Measurements from ENCODE around the gene TUBGCP5. TPM values are rescaled to one million over a fixed set of nuclear protein-coding genes. Genes with fewer than 3 reads are reported as not detected.
"Not testable (repeated sequence)": the region's sequence is repeated elsewhere in the genome, so short reads cannot be mapped to it uniquely, and the experiment has no call there.

Gene TUBGCP5
- total and polyA plus RNA-seq, 7 experiments from 2014 or later: 5.7 to 28.6 (median 18.2) TPM

DNA sequence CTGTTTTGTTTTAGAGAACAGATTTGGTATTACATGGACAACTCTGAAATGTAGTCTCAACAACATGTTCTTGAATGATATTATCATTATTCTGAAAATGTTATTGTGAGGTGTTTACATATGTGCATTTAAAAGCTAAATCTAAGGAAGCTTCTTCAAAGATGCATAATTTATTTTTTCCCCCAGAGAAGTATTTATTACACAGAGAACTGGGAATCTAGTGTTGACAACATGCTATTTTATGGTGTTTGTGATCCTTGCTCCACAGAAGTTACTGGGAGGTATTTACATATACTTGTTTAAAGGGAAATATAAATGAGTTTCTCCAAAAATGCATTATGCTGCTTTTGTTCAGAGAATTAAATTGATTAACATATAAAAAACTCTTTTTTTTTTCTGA lies 18.3 kb upstream of the TUBGCP5 start:
- H3K27ac Mint-ChIP-seq: no peak overlapping the region
- intact Hi-C loops (cut with micrococcal nuclease): no loop called here
- H3K27me3 ChIP-seq (ENCODE audit: control insufficient read depth in 2 of 2, insufficient read depth in 2 of 2, low read length in 2 of 2): no peaks in the 10 kb centered on the region
- H3K9me3 Mint-ChIP-seq: peaks cover 0 to 8% (median 4%) of the 10 kb centered on the region in 11 donors
- ATAC-seq: no peak
- no peak for DNase-seq
- no peak overlapping the region for H3K27ac ChIP-seq (ENCODE audit: low read depth, low read length)
- H3K4me3 ChIP-seq (ENCODE audit: low read length): no peak overlapping the region
- peaks cover 0 to 17% (median 6%) of the 10 kb centered on the region in 5 donors for H3K27me3 Mint-ChIP-seq
- no peaks in the 10 kb centered on the region for H3K9me3 ChIP-seq (ENCODE audit: control insufficient read depth in 2 of 3, low read length in 3 of 3)
- H3K4me1 Mint-ChIP-seq: no peaks in the 10 kb centered on the region
- H3K36me3 Mint-ChIP-seq: peaks cover 0 to 4% (median 0%) of the 10 kb centered on the region in 5 donors
- no peaks in the 10 kb centered on the region for H3K4me1 ChIP-seq (ENCODE audit: control insufficient read depth in 2 of 2, insufficient read depth in 2 of 2, low read length in 2 of 2)
- ChIA-PET POLR2A (no interaction called here), CTCF (no interaction called here)
- H3K4me3 Mint-ChIP-seq: no peak overlapping the region
- H3K36me3 ChIP-seq (ENCODE audit: control insufficient read depth in 2 of 3, insufficient read depth in 3 of 3, low read length in 3 of 3): no peaks in the 10 kb centered on the region

DNA sequence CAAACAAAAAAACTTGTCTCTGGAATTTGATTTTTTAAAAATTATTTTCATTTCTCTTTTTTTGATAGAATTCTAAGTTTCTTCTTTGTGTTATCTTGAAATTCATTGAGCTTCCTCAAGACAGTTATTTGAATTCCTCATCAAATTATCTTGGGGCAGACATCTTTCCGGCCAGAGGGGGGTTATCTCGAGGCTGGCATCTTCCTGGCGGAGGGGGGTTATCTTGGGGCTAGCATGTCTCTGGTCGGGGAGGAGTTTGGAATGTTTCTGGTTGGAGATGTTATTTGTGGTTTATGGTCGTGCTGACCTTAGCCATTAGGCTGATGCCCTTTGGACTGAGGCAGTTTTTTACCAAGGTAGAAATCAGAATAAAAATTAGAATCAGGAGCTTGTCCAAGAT lies 15.9 kb upstream of the TUBGCP5 start:
- Mint-ChIP-seq H3K4me3 (no peak overlapping the region), H3K4me1 (no peaks in the 10 kb centered on the region), H3K36me3 (no peaks in the 10 kb centered on the region), H3K27me3 (peaks cover 0 to 17% (median 4%) of the 10 kb centered on the region in 5 donors), H3K27ac (no peak overlapping the region), H3K9me3 (peaks cover 0 to 5% (median 0%) of the 10 kb centered on the region in 11 donors)
- CTCF ChIA-PET: no interaction called here
- DNase-seq (no peak), ATAC-seq (no peak)
- H3K9me3 ChIP-seq (ENCODE audit: control insufficient read depth in 2 of 3, low read length in 3 of 3): no peaks in the 10 kb centered on the region
- H3K4me3 ChIP-seq (ENCODE audit: low read length): no peak overlapping the region
- H3K36me3 ChIP-seq (ENCODE audit: control insufficient read depth in 2 of 3, insufficient read depth in 3 of 3, low read length in 3 of 3): no peaks in the 10 kb centered on the region
- POLR2A ChIA-PET: no interaction called here
- H3K4me1 ChIP-seq (ENCODE audit: control insufficient read depth in 2 of 2, insufficient read depth in 2 of 2, low read length in 2 of 2): no peaks in the 10 kb centered on the region
- no peak overlapping the region for H3K27ac ChIP-seq (ENCODE audit: low read depth, low read length)
- no peaks in the 10 kb centered on the region for H3K27me3 ChIP-seq (ENCODE audit: control insufficient read depth in 2 of 2, insufficient read depth in 2 of 2, low read length in 2 of 2)
- intact Hi-C loops (cut with micrococcal nuclease): no loop called here

DNA sequence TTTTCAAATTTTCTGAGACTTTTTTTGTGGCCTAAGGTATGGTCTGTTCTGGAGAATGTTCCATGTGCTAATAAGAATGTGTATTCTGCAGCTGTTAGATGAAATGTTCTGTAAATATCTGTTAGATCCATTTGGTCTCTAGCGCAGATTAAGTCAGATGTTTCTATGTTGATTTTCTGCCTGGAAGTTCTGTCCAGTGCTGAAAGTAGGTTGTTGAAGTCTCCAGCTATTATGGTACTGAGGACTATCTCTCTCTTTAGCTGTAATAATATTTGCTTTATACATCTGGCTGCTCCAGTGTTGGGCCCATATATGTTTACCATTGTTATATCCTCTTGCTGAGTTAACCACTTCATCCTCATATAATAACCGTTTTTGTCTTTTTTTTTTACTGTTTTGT lies 13.2 kb upstream of the TUBGCP5 start:
- H3K27me3 Mint-ChIP-seq: peaks cover 0 to 17% (median 0%) of the 10 kb centered on the region in 5 donors
- ChIA-PET POLR2A (interaction anchor here (0.6 kb wide), 1 partner anchor 23 kb away, joined by 4 read pairs; no protein-coding TSS in a partner anchor), CTCF (no interaction called here)
- DNase-seq (no peak), ATAC-seq (no peak)
- Histone ChIP-seq H3K27me3 (ENCODE audit: control insufficient read depth in 2 of 2, insufficient read depth in 2 of 2, low read length in 2 of 2) (no peaks in the 10 kb centered on the region), H3K36me3 (ENCODE audit: control insufficient read depth in 2 of 3, insufficient read depth in 3 of 3, low read length in 3 of 3) (no peaks in the 10 kb centered on the region), H3K27ac (ENCODE audit: low read depth, low read length) (no peak overlapping the region), H3K4me1 (ENCODE audit: control insufficient read depth in 2 of 2, insufficient read depth in 2 of 2, low read length in 2 of 2) (no peaks in the 10 kb centered on the region), H3K4me3 (ENCODE audit: low read length) (no peak overlapping the region), H3K9me3 (ENCODE audit: control insufficient read depth in 2 of 3, low read length in 3 of 3) (no peaks in the 10 kb centered on the region)
- H3K4me3 Mint-ChIP-seq: no peak overlapping the region
- H3K4me1 Mint-ChIP-seq: no peaks in the 10 kb centered on the region
- H3K27ac Mint-ChIP-seq: no peak overlapping the region
- H3K9me3 Mint-ChIP-seq: peaks cover 0 to 5% (median 0%) of the 10 kb centered on the region in 11 donors
- intact Hi-C loops (cut with micrococcal nuclease): no loop called here
- no peaks in the 10 kb centered on the region for H3K36me3 Mint-ChIP-seq

DNA sequence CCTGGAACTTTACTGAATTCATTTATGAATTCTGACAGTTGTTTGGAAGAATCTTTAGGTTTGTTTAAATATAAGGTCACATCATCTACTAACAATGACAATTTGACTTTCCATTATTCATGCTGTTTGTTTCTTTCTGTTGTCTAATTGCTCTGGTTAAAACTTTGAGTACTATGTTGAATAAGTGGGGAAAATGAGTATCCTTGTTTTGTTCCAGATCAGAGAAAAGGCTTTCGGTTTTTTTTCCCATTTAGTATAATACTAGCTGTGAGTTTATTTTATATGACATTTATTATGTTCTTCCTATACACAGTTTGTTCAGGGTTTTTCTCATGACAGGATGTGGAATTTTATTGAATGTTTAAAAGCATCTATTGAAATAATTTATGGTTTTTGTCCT lies 11.3 kb upstream of the TUBGCP5 start:
- DNase-seq (no peak), ATAC-seq (no peak)
- no peaks in the 10 kb centered on the region for H3K36me3 ChIP-seq (ENCODE audit: control insufficient read depth in 2 of 3, insufficient read depth in 3 of 3, low read length in 3 of 3)
- Mint-ChIP-seq H3K27me3 (peaks cover 0 to 10% (median 0%) of the 10 kb centered on the region in 5 donors), H3K36me3 (no peaks in the 10 kb centered on the region), H3K27ac (peak overlapping the region in 1 of 9 donors; percentile 24), H3K4me1 (no peaks in the 10 kb centered on the region), H3K4me3 (no peak overlapping the region), H3K9me3 (peaks cover 0 to 5% (median 0%) of the 10 kb centered on the region in 11 donors)
- H3K4me1 ChIP-seq (ENCODE audit: control insufficient read depth in 2 of 2, insufficient read depth in 2 of 2, low read length in 2 of 2): no peaks in the 10 kb centered on the region
- ChIA-PET CTCF (no interaction called here), POLR2A (no interaction called here)
- no peak overlapping the region for H3K4me3 ChIP-seq (ENCODE audit: low read length)
- intact Hi-C loops (cut with micrococcal nuclease): no loop called here
- H3K9me3 ChIP-seq (ENCODE audit: control insufficient read depth in 2 of 3, low read length in 3 of 3): no peaks in the 10 kb centered on the region
- H3K27me3 ChIP-seq (ENCODE audit: control insufficient read depth in 2 of 2, insufficient read depth in 2 of 2, low read length in 2 of 2): no peaks in the 10 kb centered on the region
- no peak overlapping the region for H3K27ac ChIP-seq (ENCODE audit: low read depth, low read length)

DNA sequence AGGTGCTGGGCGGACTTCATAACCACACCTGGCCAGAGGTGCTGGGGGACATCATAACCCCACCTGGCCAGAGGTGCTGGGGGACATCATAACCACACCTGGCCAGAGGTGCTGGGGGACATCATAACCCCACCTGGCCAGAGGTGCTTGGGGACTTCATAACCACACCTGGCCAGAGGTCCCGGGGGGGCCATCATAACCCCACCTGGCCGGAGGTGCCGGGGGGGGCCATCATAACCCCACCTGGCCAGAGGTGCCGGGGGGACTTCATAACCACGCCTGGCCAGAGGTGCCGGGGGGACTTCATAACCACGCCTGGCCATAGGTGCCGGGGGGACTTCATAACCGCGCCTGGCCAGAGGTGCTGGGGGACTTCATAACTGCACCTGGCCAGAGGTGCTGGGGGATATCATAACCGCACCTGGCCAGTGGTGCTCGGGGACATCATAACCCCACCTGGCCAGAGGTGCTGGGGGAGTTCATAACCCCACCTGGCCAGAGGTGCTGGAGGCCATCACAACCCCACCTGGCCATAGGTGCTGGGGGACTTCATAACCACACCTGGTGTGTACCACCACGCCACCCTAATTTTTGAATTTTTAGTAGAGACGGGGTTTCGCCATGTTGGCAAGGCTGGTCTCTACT lies 10.7 kb upstream of the TUBGCP5 start:
- intact Hi-C loops (cut with micrococcal nuclease): no loop called here
- no peak for DNase-seq

DNA sequence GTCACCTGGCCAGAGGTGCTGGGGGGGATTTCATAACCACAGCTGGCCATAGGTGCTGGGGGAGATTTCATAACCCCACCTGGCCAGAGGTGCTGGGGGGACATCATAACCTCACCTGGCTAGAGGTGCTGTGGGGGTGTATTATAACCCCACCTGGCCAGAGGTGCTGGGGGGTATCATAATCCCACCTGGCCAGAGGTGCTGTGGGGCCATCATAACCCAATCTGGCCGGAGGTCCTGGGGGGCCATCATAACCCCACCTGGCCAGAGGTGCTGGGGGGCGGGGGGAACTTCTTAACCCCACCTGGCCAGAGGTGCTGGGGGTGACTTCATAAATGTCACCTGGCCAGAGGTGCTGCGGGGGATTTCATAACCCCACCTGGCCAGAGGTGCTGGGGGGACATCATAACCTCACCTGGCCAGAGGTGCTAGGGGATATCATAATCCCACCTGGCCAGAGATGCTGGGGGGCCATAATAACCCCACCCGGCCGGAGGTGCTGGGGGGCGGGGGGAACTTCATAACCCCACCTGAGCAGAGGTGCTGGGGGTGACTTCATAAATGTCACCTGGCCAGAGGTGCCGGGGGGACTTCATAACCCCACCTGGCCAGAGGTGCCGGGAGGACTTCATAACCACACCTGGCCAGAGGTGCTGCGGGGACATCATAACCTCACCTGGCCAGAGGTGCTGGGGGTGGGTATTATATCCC lies 9.4 kb upstream of the TUBGCP5 start:
- H3K9me3 Mint-ChIP-seq; H3K36me3 ChIP-seq (ENCODE audit: control insufficient read depth in 2 of 3, insufficient read depth in 3 of 3, low read length in 3 of 3); H3K4me1 ChIP-seq (ENCODE audit: control insufficient read depth in 2 of 2, insufficient read depth in 2 of 2, low read length in 2 of 2); H3K27ac ChIP-seq (ENCODE audit: low read depth, low read length); H3K36me3 Mint-ChIP-seq; H3K4me1 Mint-ChIP-seq; H3K27ac Mint-ChIP-seq; CTCF ChIA-PET; H3K27me3 Mint-ChIP-seq; H3K9me3 ChIP-seq (ENCODE audit: control insufficient read depth in 2 of 3, low read length in 3 of 3); DNase-seq; intact Hi-C loops (cut with micrococcal nuclease); ATAC-seq; POLR2A ChIA-PET; H3K27me3 ChIP-seq (ENCODE audit: control insufficient read depth in 2 of 2, insufficient read depth in 2 of 2, low read length in 2 of 2); H3K4me3 Mint-ChIP-seq; H3K4me3 ChIP-seq (ENCODE audit: low read length): not testable (repeated sequence)

More for the DNA sequence above, 10.7 kb upstream of the TUBGCP5 start:
- ATAC-seq: no peak
- Mint-ChIP-seq H3K36me3 (no peaks in the 10 kb centered on the region), H3K27me3 (peaks cover 0 to 10% (median 0%) of the 10 kb centered on the region in 5 donors), H3K4me1 (no peaks in the 10 kb centered on the region), H3K27ac (no peak overlapping the region), H3K9me3 (peaks cover 0 to 5% (median 0%) of the 10 kb centered on the region in 11 donors), H3K4me3 (no peak overlapping the region)
- Histone ChIP-seq H3K9me3 (ENCODE audit: control insufficient read depth in 2 of 3, low read length in 3 of 3) (no peaks in the 10 kb centered on the region), H3K27ac (ENCODE audit: low read depth, low read length) (no peak overlapping the region), H3K36me3 (ENCODE audit: control insufficient read depth in 2 of 3, insufficient read depth in 3 of 3, low read length in 3 of 3) (no peaks in the 10 kb centered on the region), H3K4me1 (ENCODE audit: control insufficient read depth in 2 of 2, insufficient read depth in 2 of 2, low read length in 2 of 2) (no peaks in the 10 kb centered on the region), H3K4me3 (ENCODE audit: low read length) (no peak overlapping the region), H3K27me3 (ENCODE audit: control insufficient read depth in 2 of 2, insufficient read depth in 2 of 2, low read length in 2 of 2) (no peaks in the 10 kb centered on the region)
- CTCF ChIA-PET: no interaction called here
- POLR2A ChIA-PET: no interaction called here

DNA sequence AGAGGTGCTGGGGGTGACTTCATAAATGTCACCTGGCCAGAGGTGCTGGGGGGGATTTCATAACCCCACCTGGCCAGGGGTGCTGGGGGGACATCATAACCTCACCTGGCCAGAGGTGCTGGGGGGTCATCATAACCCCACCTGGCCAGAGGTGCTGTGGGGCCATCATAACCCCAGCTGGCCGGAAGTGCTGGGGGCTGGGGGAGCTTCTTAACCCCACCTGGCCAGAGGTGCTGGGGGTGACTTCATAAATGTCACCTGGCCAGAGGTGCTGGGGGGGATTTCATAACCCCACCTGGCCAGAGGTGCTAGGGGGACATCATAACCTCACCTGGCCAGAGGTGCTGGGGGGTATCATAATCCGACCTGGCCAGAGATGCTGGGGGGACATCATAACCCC lies 4.6 kb upstream of the TUBGCP5 start:
- H3K4me3 ChIP-seq (ENCODE audit: low read length); H3K4me1 Mint-ChIP-seq; ATAC-seq; H3K27ac ChIP-seq (ENCODE audit: low read depth, low read length); H3K4me1 ChIP-seq (ENCODE audit: control insufficient read depth in 2 of 2, insufficient read depth in 2 of 2, low read length in 2 of 2); H3K4me3 Mint-ChIP-seq; H3K27ac Mint-ChIP-seq; H3K36me3 Mint-ChIP-seq; H3K27me3 ChIP-seq (ENCODE audit: control insufficient read depth in 2 of 2, insufficient read depth in 2 of 2, low read length in 2 of 2); H3K36me3 ChIP-seq (ENCODE audit: control insufficient read depth in 2 of 3, insufficient read depth in 3 of 3, low read length in 3 of 3); H3K27me3 Mint-ChIP-seq; H3K9me3 ChIP-seq (ENCODE audit: control insufficient read depth in 2 of 3, low read length in 3 of 3); CTCF ChIA-PET; H3K9me3 Mint-ChIP-seq; DNase-seq; intact Hi-C loops (cut with micrococcal nuclease); POLR2A ChIA-PET: not testable (repeated sequence)
